Pancreas (tissue), 10 donors: Measurements from ENCODE around the gene GPC1. TPM values are rescaled to one million over a fixed set of nuclear protein-coding genes. Genes with fewer than 3 reads are reported as not detected.

Experiments used
- ATAC-seq, 4 donors: fragments of 200-7000 bp; cut with Tn5 transposase; one replicate each; pipeline versions ENCODE4 v1.8.0 to v1.9.1; 2020; ENCODE audit warnings: mild to moderate bottlenecking in 4 of 4, moderate library complexity in 4 of 4
- DNase-seq, 6 donors: peaks; one replicate each; pipeline ENCODE4 v3.0.0-alpha.2; 2020
- FAIRE-seq: peaks from 2 replicates; lab custom pipeline; 2012; peaks lifted over from hg19 to GRCh38; lab: Jason Lieb, UNC
- H3K27ac ChIP-seq, 4 donors: fragments of 200-600 bp; sonication (generic); 1 replicate in 3 of 4; 2 replicates in 1 of 4; pipeline versions ENCODE4 v1.5.0 to v1.8.0; 2020
- H3K27me3 ChIP-seq, 4 donors: fragments of 200-600 bp; one replicate each; pipeline ENCODE4 v1.8.0; 2021
- H3K36me3 ChIP-seq, 3 donors: fragments of 200-600 bp; sonication (generic) in 1 of 3; one replicate each; pipeline versions ENCODE4 v1.5.0 to v1.8.0; 2020 to 2021
- H3K4me1 ChIP-seq, 3 donors: fragments of 200-600 bp; one replicate each; pipeline ENCODE4 v1.8.0; 2021
- H3K4me3 ChIP-seq, 4 donors: fragments of 200-600 bp; sonication (generic) in 2 of 4; one replicate each; pipeline versions ENCODE4 v1.5.0 to v1.8.0; 2020 to 2021
- H3K9me3 ChIP-seq, 4 donors: fragments of 200-600 bp; one replicate each; pipeline ENCODE4 v1.8.0; 2021
- WGBS, 2 donors: extraction: QIAGEN DNeasy Blood & Tissue Kit; methylation state at CpG; one replicate each; pipeline ENCODE4 v1.1.7; 2013; 5-methylcytosine and 5-hydroxymethylcytosine counted together
- intact Hi-C, 3 donors: fragments of 100-400 bp; cut with DNase I; formaldehyde crosslinking; loops; one replicate each; pipeline versions ENCODE4 v1.11.1 to v1.14.2; 2022
- polyA plus RNA-seq, 2 donors: library from polyadenylated mRNA; stranded (reverse); fragments of 200-250 nt; gene quantifications; one replicate each; pipeline ENCODE4 v1.2.3, GENCODE V29; 2013
- total RNA-seq, 6 donors: library from RNA; stranded (reverse); fragmentation: NEBNext Ultra II Directional in 4 of 6; extraction: Animal tissue kit (Norgen Biotek cat#: 25700) in 4 of 6; gene quantifications; one replicate each; pipeline versions ENCODE4 v1.2.1 to v1.2.4, GENCODE V29; 2021 to 2023
- TF ChIP-seq, protein P1 (sequence below), 4 donors: fragments of 200-600 bp; sonication (generic) in 3 of 4; IDR thresholded peaks; one replicate each; pipeline versions ENCODE4 v1.5.0 to v1.8.0; 2021; ENCODE audit warnings: antibody characterized with exemption in 4 of 4
- donor health status: healthy with polysubstance abuse.
- donor health status: DM: no; HTN: no; CAD: no; lungs with moderate emphysema.
- donor health status: DM: no; HTN: no; CAD: no.
- donor health status: control.
- donor health status: control.
- donor health status: Bipolar disorder and iron deficiency.
- donor health status: DM: yes; HTN: yes; CAD: no.
- donor health status: DM: no; HTN: no; CAD: no.
- donor health status: DM: no; HTN: no; CAD: no.
- donor health status: DM: yes; HTN: yes; CAD: no.

The GPC1 gene
- total and polyA plus RNA-seq, 8 donors = 11.7 to 37.6 (median 18.0) TPM

DNA sequence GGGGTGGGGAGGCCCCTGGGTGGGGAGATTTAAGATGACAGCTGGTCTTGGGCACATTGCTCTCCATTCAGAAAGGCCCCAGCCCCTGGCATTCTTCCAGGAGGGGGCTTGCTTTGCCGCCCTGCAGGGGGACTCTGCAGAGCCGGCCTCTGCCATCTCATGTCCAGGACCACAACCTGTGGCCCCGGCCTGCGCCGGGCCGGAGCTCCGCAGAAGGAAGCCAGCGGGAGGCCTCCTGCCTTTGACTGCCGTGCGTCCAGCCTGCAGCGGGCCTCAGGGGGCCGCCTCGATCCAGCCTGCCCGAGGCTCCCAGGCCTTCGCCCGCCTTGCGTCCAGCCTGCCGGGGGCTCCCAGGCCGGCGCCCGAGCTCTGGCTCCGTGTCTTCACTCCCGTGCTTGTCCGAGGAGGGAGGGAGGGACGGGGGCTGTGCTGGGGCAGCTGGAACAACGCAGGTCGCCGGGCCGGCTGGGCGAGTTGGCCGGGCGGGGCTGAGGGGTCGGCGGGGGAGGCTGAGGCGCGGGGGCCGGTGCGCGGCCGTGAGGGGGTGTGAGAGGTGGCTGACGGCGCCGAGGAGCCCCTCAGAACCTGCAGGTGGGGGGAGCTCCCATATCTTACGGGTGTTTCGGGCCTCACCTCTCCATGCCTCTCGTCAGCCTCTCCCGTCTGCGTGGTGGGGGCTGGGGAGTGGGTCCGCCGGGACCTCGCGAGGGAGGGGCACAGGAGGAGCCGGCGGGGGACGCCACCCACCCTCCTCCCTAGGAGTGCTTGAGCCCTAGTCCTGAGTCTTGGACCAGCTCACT lies 20.4 kb downstream of the GPC1 start:
- H3K27ac ChIP-seq = no peak overlapping the region
- ATAC-seq (peak in 2 of 4 donors; percentile 7 to 8), DNase-seq (peak in 2 of 6 donors; percentile 54 to 83), FAIRE-seq (no peak)
- H3K4me3 ChIP-seq = no peak overlapping the region
- no peaks in the 10 kb centered on the region for H3K27me3 ChIP-seq
- intact Hi-C loops = no loop called here
- no peaks in the 10 kb centered on the region for H3K9me3 ChIP-seq
- 46 to 54% methylated on average over 38 to 55 of the region's 55 CpGs for WGBS, 2 donors
- peaks cover 0 to 3% (median 0%) of the 10 kb centered on the region in 3 donors for H3K4me1 ChIP-seq
- TF ChIP-seq, protein P1, sequence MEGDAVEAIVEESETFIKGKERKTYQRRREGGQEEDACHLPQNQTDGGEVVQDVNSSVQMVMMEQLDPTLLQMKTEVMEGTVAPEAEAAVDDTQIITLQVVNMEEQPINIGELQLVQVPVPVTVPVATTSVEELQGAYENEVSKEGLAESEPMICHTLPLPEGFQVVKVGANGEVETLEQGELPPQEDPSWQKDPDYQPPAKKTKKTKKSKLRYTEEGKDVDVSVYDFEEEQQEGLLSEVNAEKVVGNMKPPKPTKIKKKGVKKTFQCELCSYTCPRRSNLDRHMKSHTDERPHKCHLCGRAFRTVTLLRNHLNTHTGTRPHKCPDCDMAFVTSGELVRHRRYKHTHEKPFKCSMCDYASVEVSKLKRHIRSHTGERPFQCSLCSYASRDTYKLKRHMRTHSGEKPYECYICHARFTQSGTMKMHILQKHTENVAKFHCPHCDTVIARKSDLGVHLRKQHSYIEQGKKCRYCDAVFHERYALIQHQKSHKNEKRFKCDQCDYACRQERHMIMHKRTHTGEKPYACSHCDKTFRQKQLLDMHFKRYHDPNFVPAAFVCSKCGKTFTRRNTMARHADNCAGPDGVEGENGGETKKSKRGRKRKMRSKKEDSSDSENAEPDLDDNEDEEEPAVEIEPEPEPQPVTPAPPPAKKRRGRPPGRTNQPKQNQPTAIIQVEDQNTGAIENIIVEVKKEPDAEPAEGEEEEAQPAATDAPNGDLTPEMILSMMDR (IDR thresholded peaks at IDR 0.05) = no peak
- no peaks in the 10 kb centered on the region for H3K36me3 ChIP-seq

DNA sequence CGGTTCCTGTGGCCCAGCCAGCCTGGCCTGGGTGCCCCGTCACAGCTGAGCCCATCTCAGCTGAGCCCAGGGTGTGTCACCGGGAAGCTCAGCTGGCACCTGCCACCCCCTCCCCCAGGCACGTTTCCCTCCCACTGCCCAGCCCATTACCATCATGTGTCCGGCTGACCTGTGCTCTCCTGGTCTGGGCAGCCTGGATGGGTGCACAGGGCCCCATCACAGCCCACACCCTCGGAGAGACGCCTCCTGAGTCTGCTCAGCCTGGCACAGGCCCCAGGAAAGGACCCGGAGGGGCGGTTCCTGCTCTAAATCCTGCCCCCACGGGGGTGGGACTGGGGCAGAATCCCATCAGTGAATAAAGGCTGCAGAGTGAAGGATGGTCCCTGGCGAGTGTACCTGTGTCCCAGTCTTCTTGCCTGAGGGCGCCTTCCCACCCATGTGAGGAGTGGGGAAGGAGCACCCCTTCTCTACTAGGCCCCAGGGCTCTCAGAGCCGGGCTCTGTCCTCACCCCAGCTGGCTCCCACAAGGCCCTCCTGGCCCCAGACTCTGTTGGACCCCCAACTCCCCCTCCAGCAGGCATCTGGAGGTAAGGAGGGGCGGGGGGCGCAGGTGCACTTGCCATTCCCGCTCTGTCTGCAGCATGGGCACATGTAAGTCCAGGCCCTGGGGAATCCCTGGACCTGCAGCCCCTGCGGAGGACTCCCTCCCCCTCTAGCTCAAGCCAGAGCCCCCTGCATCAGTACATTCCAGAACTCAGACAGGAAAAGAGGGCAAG lies 21.2 kb downstream of the GPC1 start:
- intact Hi-C loops = no loop called here
- Histone ChIP-seq H3K27ac (no peak overlapping the region), H3K9me3 (no peaks in the 10 kb centered on the region), H3K4me3 (no peak overlapping the region), H3K36me3 (no peaks in the 10 kb centered on the region), H3K27me3 (no peaks in the 10 kb centered on the region), H3K4me1 (peaks cover 0 to 3% (median 0%) of the 10 kb centered on the region in 3 donors)
- TF ChIP-seq, protein P1 (IDR thresholded peaks at IDR 0.05) = no peak
- FAIRE-seq = no peak
- ATAC-seq = no peak
- DNase-seq = peak in 2 of 6 donors; percentile 36 to 54
- 78 to 79% methylated on average over 17 of the region's 17 CpGs for WGBS, 2 donors

DNA sequence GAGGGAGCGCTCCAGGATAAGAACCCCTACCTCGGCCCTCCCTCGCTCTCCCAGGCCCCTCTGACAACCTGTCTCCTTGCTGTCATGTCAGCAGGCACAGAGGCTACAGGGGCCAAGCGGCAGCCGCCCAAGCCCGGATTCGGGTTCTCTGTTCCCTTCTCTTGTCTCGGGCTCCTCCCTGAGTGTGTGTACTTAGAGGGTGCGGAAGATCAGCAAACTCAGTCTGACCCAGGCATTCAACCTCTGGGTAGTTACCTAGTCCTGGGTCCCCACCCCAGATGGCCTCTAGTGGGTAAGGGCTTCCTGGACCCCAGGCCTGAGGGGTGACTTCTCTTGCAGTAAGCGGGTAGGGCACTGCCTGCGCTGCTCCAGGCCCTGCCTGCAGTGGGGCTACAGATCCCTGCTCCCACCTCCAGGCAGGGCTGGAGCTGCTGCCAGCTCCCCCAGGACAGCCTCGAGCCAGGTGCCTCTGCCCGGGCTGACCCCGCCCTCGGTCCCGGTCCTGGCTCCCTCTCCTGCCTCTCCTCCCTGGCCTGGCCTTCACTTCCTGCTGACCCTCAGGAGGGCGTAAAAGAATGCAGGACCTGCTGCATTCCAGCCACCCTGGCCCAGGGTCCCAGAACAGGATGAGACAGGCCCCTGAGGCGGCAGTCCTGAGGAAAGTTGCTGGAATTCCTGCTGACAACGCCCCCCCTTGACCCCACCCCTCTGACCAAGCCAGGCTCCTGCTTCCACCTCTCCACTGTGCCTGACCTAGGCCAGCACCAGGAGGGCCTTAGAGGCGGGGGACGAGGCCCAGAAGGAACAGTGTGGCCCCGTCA lies 22.0 kb downstream of the GPC1 start:
- no peak for FAIRE-seq
- DNase-seq = peak in 2 of 6 donors; percentile 22 to 68
- ATAC-seq = no peak
- intact Hi-C loops = no loop called here
- no peaks in the 10 kb centered on the region for H3K4me1 ChIP-seq
- no peak overlapping the region for H3K27ac ChIP-seq
- TF ChIP-seq, protein P1 (IDR thresholded peaks at IDR 0.05) = no peak
- no peak overlapping the region for H3K4me3 ChIP-seq
- H3K36me3 ChIP-seq = no peaks in the 10 kb centered on the region
- no peaks in the 10 kb centered on the region for H3K9me3 ChIP-seq
- WGBS, 2 donors = 76 to 84% methylated on average over 18 to 22 of the region's 22 CpGs
- no peaks in the 10 kb centered on the region for H3K27me3 ChIP-seq

DNA sequence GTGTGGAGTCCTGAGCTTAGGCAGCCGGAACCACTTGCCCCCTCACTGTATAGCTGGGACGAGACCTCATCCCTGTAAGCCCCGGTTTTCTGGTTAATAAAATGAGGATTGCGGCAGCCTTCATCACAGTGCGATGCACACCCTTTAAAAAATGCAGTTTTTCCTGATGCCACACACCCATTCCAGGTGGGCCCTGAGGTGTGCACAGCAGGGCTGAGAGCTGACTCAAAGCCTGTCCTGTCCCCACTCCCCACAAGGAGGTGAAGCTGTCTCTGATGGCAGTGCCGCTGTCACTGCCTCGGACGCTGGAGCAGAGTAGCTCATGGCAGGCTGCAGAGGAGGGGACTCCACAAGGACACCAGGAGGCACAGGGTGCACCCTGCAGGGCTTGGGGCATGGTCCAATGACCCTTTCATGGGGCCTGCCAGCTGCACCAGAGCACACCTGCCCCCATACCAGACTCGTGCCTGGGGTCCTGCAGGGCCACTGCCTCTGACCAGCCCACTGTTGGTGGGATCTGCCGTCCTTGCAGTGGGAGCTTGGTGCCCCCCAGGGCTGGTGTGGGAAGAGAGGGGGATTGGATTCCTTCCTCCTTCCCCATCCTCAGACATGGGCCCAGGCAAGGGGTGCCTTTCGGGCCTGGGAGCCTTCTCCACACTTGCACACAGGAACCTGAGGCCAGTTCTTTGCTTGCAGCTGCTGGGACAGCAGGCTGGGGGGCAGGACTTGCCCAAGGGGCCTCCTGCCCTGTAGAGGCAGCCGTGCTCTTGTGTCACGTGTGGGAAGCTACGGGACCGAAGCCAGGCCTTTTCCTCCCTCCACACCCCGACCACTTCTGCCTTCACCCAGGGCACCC lies 22.8 kb downstream of the GPC1 start:
- Histone ChIP-seq H3K9me3 (no peaks in the 10 kb centered on the region), H3K27me3 (no peaks in the 10 kb centered on the region), H3K36me3 (no peaks in the 10 kb centered on the region), H3K4me3 (no peak overlapping the region), H3K27ac (no peak overlapping the region), H3K4me1 (no peaks in the 10 kb centered on the region)
- intact Hi-C loops = no loop called here
- DNase-seq (peak in 3 of 6 donors; percentile 18 to 69 (median 43)), FAIRE-seq (no peak), ATAC-seq (no peak)
- TF ChIP-seq, protein P1 (IDR thresholded peaks at IDR 0.05) = no peak
- WGBS, 2 donors = 86 to 91% methylated on average over 15 to 16 of the region's 16 CpGs
